Muscle layer of colon (tissue), 2 donors: Measurements from ENCODE around the gene GNG10.

Experiments used
- H3K27ac ChIP-seq: one replicate; pipeline ENCODE4 v1.7.0; 2013; ENCODE audit warnings: low read depth, mild to moderate bottlenecking, low read length, moderate library complexity
- H3K27me3 ChIP-seq, 2 donors: one replicate each; pipeline ENCODE4 v1.7.0; 2013; ENCODE audit warnings: low read length in 2 of 2, mild to moderate bottlenecking in 2 of 2; ENCODE audit not compliant: insufficient read depth in 2 of 2, control insufficient read depth in 1 of 2
- H3K36me3 ChIP-seq: one replicate; pipeline ENCODE4 v1.7.0; 2013; ENCODE audit warnings: mild to moderate bottlenecking, low read length; ENCODE audit not compliant: insufficient read depth
- H3K4me1 ChIP-seq: one replicate; pipeline ENCODE4 v1.7.0; 2013; ENCODE audit warnings: mild to moderate bottlenecking, low read length; ENCODE audit not compliant: insufficient read depth
- H3K4me3 ChIP-seq, 2 donors: one replicate each; pipeline ENCODE4 v1.7.0; 2013; ENCODE audit warnings: low read length in 2 of 2, low read depth in 1 of 2, mild to moderate bottlenecking in 1 of 2, moderate library complexity in 1 of 2
- H3K9ac ChIP-seq: one replicate; pipeline ENCODE4 v1.7.0; 2013; ENCODE audit warnings: low read length
- H3K9me3 ChIP-seq: one replicate; pipeline ENCODE4 v1.7.0; 2013; ENCODE audit warnings: mild to moderate bottlenecking, low read length
- donor health status: abdominal sarcoma.
- donor health status: Adenocarcinoma of cecum.

GNG10 gene

GRCh38 chr9:111679199-111679598 lies 17.8 kb downstream of the GNG10 start:
- H3K4me1 ChIP-seq, result no peaks in the 10 kb centered on the region
- no peak overlapping the region for H3K9ac ChIP-seq
- H3K27me3 ChIP-seq, result no peaks in the 10 kb centered on the region
- H3K36me3 ChIP-seq, result no peaks in the 10 kb centered on the region
- H3K4me3 ChIP-seq, result no peak overlapping the region
- no peaks in the 10 kb centered on the region for H3K9me3 ChIP-seq
- no peak overlapping the region for H3K27ac ChIP-seq

GRCh38 chr9:111683392-111683791 lies 22.0 kb downstream of the GNG10 start:
- Histone ChIP-seq H3K4me3 (no peak overlapping the region), H3K4me1 (no peaks in the 10 kb centered on the region), H3K9ac (no peak overlapping the region), H3K27ac (no peak overlapping the region), H3K27me3 (no peaks in the 10 kb centered on the region), H3K36me3 (no peaks in the 10 kb centered on the region), H3K9me3 (no peaks in the 10 kb centered on the region)

DNA sequence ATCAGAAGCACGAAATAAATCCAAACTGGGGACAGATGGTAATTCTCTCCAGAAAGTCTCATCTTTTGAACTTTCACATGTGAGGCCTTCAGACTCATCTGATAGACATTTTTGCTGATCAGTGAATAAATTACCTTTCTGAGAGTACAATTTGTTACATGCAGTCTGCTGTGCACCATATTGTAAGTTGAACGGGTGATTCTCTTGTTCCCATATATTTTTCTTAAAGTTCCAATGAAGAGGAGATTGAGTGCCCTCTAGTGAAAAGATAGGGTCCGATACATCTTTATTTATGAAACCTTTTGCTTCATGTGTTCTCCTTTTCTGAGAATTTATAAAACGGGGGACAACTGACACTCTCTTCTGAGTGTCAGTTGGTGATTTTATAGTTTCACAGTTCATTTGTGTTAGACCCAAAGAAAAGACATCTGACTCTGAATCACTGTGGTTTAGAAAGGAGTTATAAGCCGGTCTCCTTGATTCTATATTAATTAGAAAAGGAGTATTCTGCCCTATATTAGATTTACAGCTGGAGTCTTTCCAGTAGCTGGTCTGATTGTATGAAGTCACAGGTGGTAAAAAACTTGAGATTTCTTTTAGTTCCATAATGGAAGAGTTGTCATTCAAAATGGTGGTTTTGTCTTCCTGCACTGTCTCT lies 30.4 kb downstream of the GNG10 start:
- H3K9me3 ChIP-seq, result no peaks in the 10 kb centered on the region
- no peak overlapping the region for H3K4me3 ChIP-seq
- H3K27ac ChIP-seq, result no peak overlapping the region
- no peaks in the 10 kb centered on the region for H3K4me1 ChIP-seq
- no peaks in the 10 kb centered on the region for H3K36me3 ChIP-seq
- no peaks in the 10 kb centered on the region for H3K27me3 ChIP-seq
- H3K9ac ChIP-seq, result no peak overlapping the region

DNA sequence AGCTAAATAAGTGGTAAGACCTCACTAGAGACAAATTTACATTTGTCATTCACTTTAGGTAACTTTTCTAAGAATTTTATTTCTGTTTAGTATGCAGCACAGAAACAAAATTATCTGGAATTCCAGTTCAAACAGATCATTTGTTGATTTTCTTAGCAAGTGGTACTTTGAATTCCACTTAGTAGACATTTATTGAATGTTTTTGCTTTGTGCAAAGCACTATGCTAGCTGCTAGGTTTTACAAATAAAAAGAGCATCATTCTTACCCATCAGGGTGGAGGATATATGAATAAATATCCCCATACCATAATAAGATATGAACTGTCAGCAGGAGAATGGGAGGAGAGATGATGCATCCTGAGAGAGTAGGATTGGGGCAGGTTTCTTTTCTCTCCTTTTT lies 35.4 kb downstream of the GNG10 start:
- no peaks in the 10 kb centered on the region for H3K9me3 ChIP-seq
- H3K27ac ChIP-seq, result no peak overlapping the region
- H3K27me3 ChIP-seq, result no peaks in the 10 kb centered on the region
- no peaks in the 10 kb centered on the region for H3K4me1 ChIP-seq
- H3K4me3 ChIP-seq, result no peak overlapping the region
- H3K36me3 ChIP-seq, result no peaks in the 10 kb centered on the region
- H3K9ac ChIP-seq, result no peak overlapping the region

DNA sequence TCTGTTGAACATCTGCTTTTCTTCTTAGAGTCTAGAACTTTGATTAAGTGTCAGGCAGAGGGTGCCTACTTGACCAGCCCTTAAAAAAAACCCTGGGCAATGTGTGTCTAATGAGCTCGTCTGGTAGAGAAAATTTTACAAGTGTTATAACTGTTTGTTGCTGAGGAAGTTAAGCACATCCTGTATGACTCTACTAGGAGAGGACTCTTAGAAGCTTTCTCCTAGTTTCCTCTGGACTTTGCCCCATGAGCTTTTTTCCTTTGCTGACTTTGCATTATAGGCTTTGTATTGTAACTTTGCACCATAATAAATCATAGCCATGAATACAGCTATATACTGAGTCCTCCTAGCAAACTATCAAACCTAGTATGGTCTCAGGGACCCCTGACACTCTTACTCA lies 39.4 kb downstream of the GNG10 start:
- H3K9ac ChIP-seq, result no peak overlapping the region
- no peaks in the 10 kb centered on the region for H3K4me1 ChIP-seq
- no peak overlapping the region for H3K4me3 ChIP-seq
- no peak overlapping the region for H3K27ac ChIP-seq
- no peaks in the 10 kb centered on the region for H3K27me3 ChIP-seq
- H3K9me3 ChIP-seq, result no peaks in the 10 kb centered on the region
- no peaks in the 10 kb centered on the region for H3K36me3 ChIP-seq

DNA sequence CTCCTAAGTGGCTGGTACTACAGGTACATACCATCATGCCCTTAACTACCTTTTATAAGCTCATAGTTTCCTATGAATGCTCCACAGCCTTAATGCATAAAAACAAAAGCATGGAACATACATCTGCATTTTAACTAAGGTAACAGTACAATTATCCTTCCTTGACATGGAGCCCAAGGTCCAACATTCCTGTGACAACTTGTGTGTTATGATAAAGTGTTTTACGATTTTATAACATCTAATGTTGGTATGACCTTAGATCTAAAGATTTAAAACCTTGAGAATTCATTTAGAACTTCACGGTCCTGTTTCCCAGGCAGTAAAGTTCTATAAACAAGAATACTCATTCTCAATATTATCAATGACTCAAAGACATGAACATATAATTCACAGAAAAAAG lies 43.1 kb downstream of the GNG10 start:
- no peaks in the 10 kb centered on the region for H3K4me1 ChIP-seq
- H3K9me3 ChIP-seq, result no peaks in the 10 kb centered on the region
- no peak overlapping the region for H3K27ac ChIP-seq
- no peak overlapping the region for H3K4me3 ChIP-seq
- H3K9ac ChIP-seq, result no peak overlapping the region
- no peaks in the 10 kb centered on the region for H3K36me3 ChIP-seq
- H3K27me3 ChIP-seq, result no peaks in the 10 kb centered on the region

DNA sequence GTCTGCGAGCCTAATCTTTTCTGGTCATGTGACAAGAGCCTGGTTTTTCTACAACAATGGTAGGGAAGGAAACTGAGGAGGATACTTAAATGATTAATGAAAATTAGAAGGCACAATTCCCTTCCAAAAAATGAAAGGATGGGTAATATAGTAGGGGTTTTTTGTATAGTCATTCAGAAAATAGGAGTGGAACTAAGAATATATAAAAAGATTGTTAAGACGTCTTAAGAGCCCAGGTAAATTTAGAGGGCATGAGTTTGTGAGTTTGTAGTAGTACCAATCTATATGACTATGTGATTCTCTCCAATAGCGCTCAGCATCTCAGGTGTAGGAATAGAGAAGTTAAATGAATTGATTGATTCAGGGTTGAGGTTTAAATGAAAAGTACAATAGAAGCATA lies 50.1 kb downstream of the GNG10 start:
- Histone ChIP-seq H3K4me3 (no peak overlapping the region), H3K27me3 (no peaks in the 10 kb centered on the region), H3K4me1 (no peaks in the 10 kb centered on the region), H3K36me3 (no peaks in the 10 kb centered on the region), H3K9ac (no peak overlapping the region), H3K27ac (no peak overlapping the region), H3K9me3 (no peaks in the 10 kb centered on the region)

DNA sequence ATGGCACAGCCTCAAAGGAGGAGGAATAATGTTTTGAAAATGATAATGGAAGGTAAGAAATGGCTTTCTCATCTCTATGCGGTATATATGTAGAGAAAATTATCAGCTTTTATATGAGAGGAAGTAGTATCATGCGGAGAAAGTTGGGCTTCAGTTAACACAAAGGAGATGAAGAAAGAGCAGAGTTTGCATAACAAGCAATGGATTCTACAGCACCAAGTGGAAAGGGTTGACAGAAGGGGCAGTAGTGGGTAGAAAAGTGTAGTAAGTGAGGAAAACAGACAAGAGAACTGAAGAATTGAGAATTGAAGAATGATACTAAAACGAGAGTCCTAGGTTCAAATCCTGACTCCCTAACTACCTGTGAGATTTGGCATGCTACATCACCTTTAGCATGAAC lies 51.0 kb downstream of the GNG10 start:
- Histone ChIP-seq H3K27ac (no peak overlapping the region), H3K9me3 (no peaks in the 10 kb centered on the region), H3K36me3 (no peaks in the 10 kb centered on the region)

DNA sequence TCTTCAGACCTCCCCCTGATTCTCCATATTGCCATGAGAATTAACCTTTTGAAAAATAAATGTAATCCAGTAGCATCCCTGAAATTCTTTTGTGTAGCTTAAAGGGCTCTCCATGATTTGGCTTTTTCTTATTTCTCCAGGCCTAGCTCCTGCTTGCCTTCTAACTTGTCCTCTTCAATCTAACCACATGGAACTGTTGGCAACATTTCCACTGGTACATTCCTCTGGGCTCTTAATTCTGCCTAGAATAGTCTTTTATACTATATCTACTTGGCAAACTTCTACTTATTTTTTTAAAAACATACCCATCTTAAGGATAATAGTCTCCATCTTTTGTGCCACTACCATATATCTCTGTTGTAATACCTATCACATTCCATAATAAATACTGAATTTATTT lies 54.1 kb downstream of the GNG10 start:
- H3K4me3 ChIP-seq, result no peak overlapping the region
- H3K9ac ChIP-seq, result no peak overlapping the region
- no peaks in the 10 kb centered on the region for H3K4me1 ChIP-seq
- no peaks in the 10 kb centered on the region for H3K27me3 ChIP-seq
- H3K36me3 ChIP-seq, result no peaks in the 10 kb centered on the region
- H3K27ac ChIP-seq, result no peak overlapping the region
- no peaks in the 10 kb centered on the region for H3K9me3 ChIP-seq

More for the DNA sequence above, 51.0 kb downstream of the GNG10 start:
- Histone ChIP-seq H3K27me3 (no peaks in the 10 kb centered on the region), H3K9ac (no peak overlapping the region), H3K4me3 (no peak overlapping the region), H3K4me1 (no peaks in the 10 kb centered on the region)

DNA sequence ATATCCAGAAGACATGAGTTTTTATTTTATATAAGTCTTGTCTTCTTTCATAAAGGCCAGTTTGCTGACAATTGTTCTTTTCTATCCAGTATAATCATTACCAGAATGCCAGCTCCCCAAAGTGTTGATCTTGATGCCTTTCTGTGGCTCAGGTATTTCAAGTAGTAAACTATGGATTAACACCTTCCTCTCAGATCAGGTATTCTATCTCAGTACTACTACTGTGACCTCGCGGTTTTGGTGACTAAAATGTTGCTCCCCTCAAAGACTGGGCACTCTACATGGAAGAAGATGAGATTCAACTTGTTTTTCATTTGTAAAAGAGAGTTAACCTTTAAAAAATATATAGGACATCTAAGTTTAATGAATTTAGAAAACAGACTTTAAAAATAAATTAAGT lies 58.1 kb downstream of the GNG10 start:
- Histone ChIP-seq H3K27ac (no peak overlapping the region), H3K4me1 (no peaks in the 10 kb centered on the region), H3K4me3 (no peak overlapping the region), H3K27me3 (no peaks in the 10 kb centered on the region), H3K9me3 (no peaks in the 10 kb centered on the region), H3K36me3 (no peaks in the 10 kb centered on the region), H3K9ac (no peak overlapping the region)
